Esophagus squamous epithelium (tissue), 5 donors: Measurements from ENCODE around the gene PDCD1LG2. TPM values are rescaled to one million over a fixed set of nuclear protein-coding genes. Genes with fewer than 3 reads are reported as not detected.
"Not testable (repeated sequence)": the region's sequence is repeated elsewhere in the genome, so short reads cannot be mapped to it uniquely, and the experiment has no call there.

Source experiments
- DNase-seq: peaks from one replicate; lab custom pipeline; 2025; lab: John Stamatoyannopoulos, UW
- H3K27ac ChIP-seq, 4 donors: fragments of 200-600 bp; sonication (generic); one replicate each; pipeline ENCODE4 v1.5.1; 2016 to 2019; ENCODE audit warnings: mild to moderate bottlenecking in 1 of 4
- H3K27me3 ChIP-seq, 4 donors: fragments of 200-600 bp; sonication (generic); 1 replicate in 3 of 4; 2 replicates in 1 of 4; pipeline versions ENCODE4 v1.5.1 to v1.6.0; 2017 to 2021; ENCODE audit warnings: antibody characterized with exemption in 1 of 4
- H3K36me3 ChIP-seq, 3 donors: fragments of 200-600 bp; sonication (generic); one replicate each; pipeline ENCODE4 v1.5.1; 2016 to 2019
- H3K4me1 ChIP-seq, 3 donors: fragments of 200-600 bp; sonication (generic); one replicate each; pipeline ENCODE4 v1.5.1; 2017 to 2019
- H3K4me3 ChIP-seq, 4 donors: fragments of 200-600 bp; sonication (generic); 1 replicate in 3 of 4; 2 replicates in 1 of 4; pipeline ENCODE4 v1.5.1; 2016 to 2019; ENCODE audit warnings: mild to moderate bottlenecking in 2 of 4, moderate library complexity in 1 of 4
- H3K9me3 ChIP-seq, 3 donors: fragments of 200-600 bp; sonication (generic); one replicate each; pipeline ENCODE4 v1.5.1; 2016 to 2019
- POLR2A ChIP-seq, 4 donors: fragments of 450-650 bp; IDR thresholded peaks; one replicate each; pipeline ENCODE4 v1.6.1; 2017; ENCODE audit warnings: antibody characterized with exemption in 4 of 4, mild to moderate bottlenecking in 4 of 4, moderate library complexity in 3 of 4
- WGBS, 2 donors: methylation state at CpG; one replicate each; pipeline ENCODE4 v1.1.5; 2018; 5-methylcytosine and 5-hydroxymethylcytosine counted together
- intact Hi-C: fragments of 100-400 bp; cut with DNase I; formaldehyde crosslinking; loops from one replicate; pipeline ENCODE4 v1.15.0; 2022
- total RNA-seq, 4 donors: library from RNA; depleted of rRNA; stranded (reverse); fragments of >200 nt; gene quantifications; one replicate each; pipeline ENCODE4 v1.1.0, GENCODE V29; 2016
- TF ChIP-seq, protein P1 (sequence below), 6 experiments: fragments of 450-650 bp in 4 of 6; fragments of 200-600 bp in 2 of 6; sonication (generic) in 2 of 6; IDR thresholded peaks; one replicate each; pipeline ENCODE4 v1.5.1; 2016 to 2019; ENCODE audit warnings: antibody characterized with exemption in 6 of 6, mild to moderate bottlenecking in 4 of 6, moderate library complexity in 4 of 6
- donor health status: DM: yes; HTN: yes; CAD: no.

The PDCD1LG2 gene
- total RNA-seq, 4 donors from 2014 or later: 0.23 to 3.6 (median 0.31) TPM

DNA sequence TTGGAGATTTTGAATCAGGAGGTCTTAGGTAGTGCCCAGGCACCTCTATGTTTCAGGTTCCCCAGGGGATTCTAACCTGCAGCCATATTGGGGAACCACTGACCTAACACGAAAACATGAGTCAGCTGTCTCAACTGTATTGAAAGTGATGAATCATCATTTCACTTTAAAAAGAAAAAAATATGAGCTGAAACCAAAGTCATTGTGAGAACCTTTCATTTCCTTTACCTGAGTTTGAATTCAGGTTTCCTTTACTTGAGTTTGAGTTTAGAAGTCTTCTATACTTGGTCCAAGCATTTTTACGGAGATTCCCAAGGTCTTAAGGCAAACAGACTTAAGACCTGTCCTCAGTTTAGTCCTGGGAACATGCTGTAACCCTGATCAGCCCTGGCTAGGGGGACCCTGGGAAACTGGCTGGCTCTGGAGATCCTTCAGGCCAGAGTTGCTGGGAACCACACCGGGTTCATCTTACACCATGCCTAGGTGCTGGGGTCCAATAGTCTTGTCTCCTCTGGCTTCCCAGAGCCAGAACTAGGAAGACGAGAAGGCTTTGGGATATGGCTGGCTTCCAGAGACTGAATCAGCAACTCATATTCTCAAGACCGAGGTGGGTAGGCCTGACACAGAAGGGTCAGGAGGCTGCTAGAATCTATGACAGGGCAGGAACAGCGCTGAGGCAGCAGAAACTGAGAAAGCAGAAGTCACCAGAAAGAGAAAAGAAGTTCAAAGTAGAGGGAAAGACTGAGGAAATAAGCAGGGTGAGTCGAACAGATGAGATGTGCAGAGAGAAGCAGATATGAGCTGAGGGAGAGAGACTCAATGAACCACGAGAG lies 16.4 kb upstream of the PDCD1LG2 start:
- Histone ChIP-seq H3K36me3 (no peaks in the 10 kb centered on the region), H3K4me1 (peaks cover 0 to 16% (median 4%) of the 10 kb centered on the region in 3 donors), H3K27me3 (no peaks in the 10 kb centered on the region), H3K9me3 (no peaks in the 10 kb centered on the region), H3K27ac (peak overlapping the region; percentile 9 to 66 (median 60)), H3K4me3 (no peak overlapping the region)
- DNase-seq: no peak
- WGBS, 2 donors: 43 to 53% methylated on average over 7 to 8 of the region's 8 CpGs
- intact Hi-C loops: no loop called here
- TF ChIP-seq, protein P1, sequence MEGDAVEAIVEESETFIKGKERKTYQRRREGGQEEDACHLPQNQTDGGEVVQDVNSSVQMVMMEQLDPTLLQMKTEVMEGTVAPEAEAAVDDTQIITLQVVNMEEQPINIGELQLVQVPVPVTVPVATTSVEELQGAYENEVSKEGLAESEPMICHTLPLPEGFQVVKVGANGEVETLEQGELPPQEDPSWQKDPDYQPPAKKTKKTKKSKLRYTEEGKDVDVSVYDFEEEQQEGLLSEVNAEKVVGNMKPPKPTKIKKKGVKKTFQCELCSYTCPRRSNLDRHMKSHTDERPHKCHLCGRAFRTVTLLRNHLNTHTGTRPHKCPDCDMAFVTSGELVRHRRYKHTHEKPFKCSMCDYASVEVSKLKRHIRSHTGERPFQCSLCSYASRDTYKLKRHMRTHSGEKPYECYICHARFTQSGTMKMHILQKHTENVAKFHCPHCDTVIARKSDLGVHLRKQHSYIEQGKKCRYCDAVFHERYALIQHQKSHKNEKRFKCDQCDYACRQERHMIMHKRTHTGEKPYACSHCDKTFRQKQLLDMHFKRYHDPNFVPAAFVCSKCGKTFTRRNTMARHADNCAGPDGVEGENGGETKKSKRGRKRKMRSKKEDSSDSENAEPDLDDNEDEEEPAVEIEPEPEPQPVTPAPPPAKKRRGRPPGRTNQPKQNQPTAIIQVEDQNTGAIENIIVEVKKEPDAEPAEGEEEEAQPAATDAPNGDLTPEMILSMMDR (IDR thresholded peaks at IDR 0.05): no peak
- TF ChIP-seq POLR2A (IDR thresholded peaks at IDR 0.05): no peak

DNA sequence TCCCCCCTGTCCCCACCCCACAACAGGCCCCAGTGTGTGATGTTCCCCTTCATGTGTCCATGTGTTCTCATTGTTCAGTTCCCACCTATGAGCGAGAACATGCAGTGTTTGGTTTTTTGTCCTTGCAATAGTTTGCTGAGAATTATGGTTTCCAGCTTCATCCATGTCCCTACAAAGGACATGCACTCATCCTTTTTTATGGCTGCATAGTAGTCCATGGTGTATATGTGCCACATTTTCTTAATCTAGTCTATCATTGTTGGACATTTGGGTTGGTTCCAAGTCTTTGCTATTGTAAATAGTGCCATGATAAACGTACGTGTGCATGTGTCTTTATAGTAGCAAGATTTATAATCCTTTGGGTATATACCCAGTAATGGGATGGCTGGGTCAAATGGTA lies 15.6 kb upstream of the PDCD1LG2 start:
- H3K36me3 ChIP-seq, H3K9me3 ChIP-seq, H3K4me3 ChIP-seq, intact Hi-C loops, H3K27me3 ChIP-seq, H3K27ac ChIP-seq, DNase-seq: not testable (repeated sequence)
- 80 to 82% methylated on average over 3 of the region's 3 CpGs for WGBS, 2 donors
- peaks cover 0 to 16% (median 4%) of the 10 kb centered on the region in 3 donors for H3K4me1 ChIP-seq

DNA sequence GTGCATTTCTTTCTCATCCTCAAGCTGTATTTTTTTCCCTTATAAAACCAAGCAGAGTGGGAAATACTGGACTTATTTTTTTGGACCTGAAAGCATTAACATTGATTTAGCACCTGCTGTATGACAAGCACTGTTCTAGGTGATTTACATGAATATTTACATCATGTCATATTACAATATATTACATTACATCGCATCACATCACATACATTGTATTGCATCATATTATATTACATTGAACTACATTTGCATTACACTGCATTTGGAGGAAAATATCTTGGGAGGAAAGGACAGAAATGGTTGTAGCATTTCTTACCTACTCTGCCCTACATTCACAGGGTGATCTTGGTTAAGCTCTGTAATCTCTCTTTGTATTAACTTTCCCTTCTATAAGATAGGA lies 11.2 kb upstream of the PDCD1LG2 start:
- 88 to 100% methylated on average over 1 of the region's 1 CpG for WGBS, 2 donors
- Histone ChIP-seq H3K4me3 (no peak overlapping the region), H3K27me3 (no peaks in the 10 kb centered on the region), H3K36me3 (no peaks in the 10 kb centered on the region), H3K9me3 (no peaks in the 10 kb centered on the region), H3K4me1 (peaks cover 0 to 22% (median 0%) of the 10 kb centered on the region in 3 donors), H3K27ac (peak overlapping the region in 2 of 4 donors; percentile 12 to 69)
- intact Hi-C loops: no loop called here
- DNase-seq: no peak
- TF ChIP-seq POLR2A (IDR thresholded peaks at IDR 0.05): no peak
- TF ChIP-seq, protein P1 (IDR thresholded peaks at IDR 0.05): no peak

DNA sequence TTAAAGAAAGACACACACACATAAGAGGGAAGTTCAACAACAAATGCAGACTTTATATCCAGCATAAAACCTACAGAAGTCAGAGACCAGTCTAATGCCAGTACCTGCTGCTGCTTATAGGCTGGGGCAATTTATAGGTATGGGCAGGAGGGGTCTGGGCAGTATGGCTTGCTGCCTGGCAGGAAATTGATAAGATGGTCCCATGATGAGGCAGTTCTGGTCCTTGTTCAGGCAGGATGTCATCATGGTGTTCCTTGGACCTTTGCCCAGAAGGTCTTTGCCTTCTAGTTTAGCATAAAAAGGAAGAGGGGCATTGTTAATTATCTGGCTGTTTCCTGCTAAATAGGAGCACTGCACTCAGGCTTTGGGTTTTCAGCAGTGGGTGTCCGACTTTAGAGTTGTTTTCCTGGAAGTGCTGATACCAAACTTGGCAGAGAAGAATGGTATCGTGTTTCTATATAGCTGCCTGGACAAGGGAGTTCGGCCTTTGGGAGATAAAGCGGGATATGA lies 10.4 kb upstream of the PDCD1LG2 start:
- peak overlapping the region in 3 of 4 donors; percentile 12 to 69 (median 64) for H3K27ac ChIP-seq
- TF ChIP-seq, protein P1 (IDR thresholded peaks at IDR 0.05): no peak
- TF ChIP-seq POLR2A (IDR thresholded peaks at IDR 0.05): no peak
- H3K4me1 ChIP-seq: peaks cover 0 to 21% (median 0%) of the 10 kb centered on the region in 3 donors
- intact Hi-C loops: no loop called here
- H3K4me3 ChIP-seq: no peak overlapping the region
- H3K9me3 ChIP-seq: no peaks in the 10 kb centered on the region
- 58 to 82% methylated on average over 4 of the region's 4 CpGs for WGBS, 2 donors
- H3K27me3 ChIP-seq: no peaks in the 10 kb centered on the region
- no peak for DNase-seq
- H3K36me3 ChIP-seq: no peaks in the 10 kb centered on the region

DNA sequence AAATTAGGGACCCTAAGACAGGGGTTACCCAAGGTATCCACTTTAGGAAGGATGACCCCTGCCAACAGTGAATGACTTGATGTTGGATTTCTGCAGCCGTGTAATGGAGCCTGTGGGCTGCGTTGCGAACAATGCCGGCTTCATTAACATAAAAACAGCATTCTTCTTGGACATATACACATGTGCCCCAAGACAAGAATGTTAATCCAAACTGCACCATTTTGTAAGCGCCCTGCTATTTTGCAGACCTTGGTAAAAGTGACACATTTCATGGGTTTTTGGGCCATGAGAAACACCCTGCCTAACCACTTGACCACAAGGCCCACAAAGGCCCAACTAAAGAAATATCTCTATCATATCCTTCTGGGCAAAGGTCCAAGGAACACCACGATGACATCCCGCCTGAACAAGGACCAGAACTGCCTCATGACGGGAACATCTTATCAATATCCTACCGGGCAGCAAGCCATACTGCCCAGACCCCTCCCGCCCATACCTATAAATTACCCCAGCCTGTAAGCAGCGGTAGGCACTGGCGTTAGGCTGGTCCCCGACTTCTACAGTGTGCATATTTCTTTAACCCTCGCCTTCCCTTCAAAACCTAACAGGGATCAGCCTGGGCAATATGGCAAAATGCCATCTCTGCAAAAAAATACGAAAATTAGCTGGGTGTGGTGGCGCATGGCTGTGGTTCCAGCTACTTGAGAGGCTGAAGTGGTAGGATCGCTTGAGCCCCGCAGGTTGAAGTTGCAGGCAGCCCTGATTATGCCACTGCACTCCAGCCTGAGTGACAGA lies 9.7 kb upstream of the PDCD1LG2 start:
- WGBS, 2 donors: 67 to 70% methylated on average over 18 of the region's 18 CpGs
- intact Hi-C loops: no loop called here
- no peak for DNase-seq
- Histone ChIP-seq H3K27ac (peak overlapping the region in 2 of 4 donors; percentile 64 to 69), H3K4me1 (peaks cover 0 to 21% (median 0%) of the 10 kb centered on the region in 3 donors), H3K27me3 (no peaks in the 10 kb centered on the region), H3K36me3 (no peaks in the 10 kb centered on the region), H3K4me3 (no peak overlapping the region), H3K9me3 (no peaks in the 10 kb centered on the region)
- TF ChIP-seq, protein P1 (IDR thresholded peaks at IDR 0.05): no peak
- no peak for TF ChIP-seq POLR2A (IDR thresholded peaks at IDR 0.05)
